Vagina (tissue), 2 donors: ENCODE measurements around the gene SLC13A5.

ENCODE experiments used
- CTCF ChIP-seq, 3 experiments: fragments of 450-650 bp in 2 of 3; fragments of 200-600 bp in 1 of 3; sonication (generic) in 1 of 3; IDR thresholded peaks; one replicate each; pipeline ENCODE4 v1.5.1; 2017 to 2019; ENCODE audit warnings: antibody characterized with exemption in 3 of 3, mild to moderate bottlenecking in 2 of 3, moderate library complexity in 2 of 3
- POLR2A ChIP-seq, 2 donors: fragments of 450-650 bp; IDR thresholded peaks; one replicate each; pipeline ENCODE4 v1.6.1; 2017; ENCODE audit warnings: antibody characterized with exemption in 2 of 2, mild to moderate bottlenecking in 2 of 2, moderate library complexity in 2 of 2

- TF ChIP-seq CTCF (IDR thresholded peaks at IDR 0.05) (no peak), POLR2A (IDR thresholded peaks at IDR 0.05) (no peak)
These were observed 9.4 kb downstream of the SLC13A5 start for GRCh38 chr17:6703751-6704150.
